GM19397 (cell line): ENCODE measurements around the gene ANGPTL1.

Source experiments
- ATAC-seq: cut with Tn5 transposase; IDR thresholded peaks from one replicate; pipeline ENCODE4 v1.9.1; 2021; ENCODE audit warnings: mild to moderate bottlenecking, moderate library complexity; ENCODE audit not compliant: unreplicated experiment

ANGPTL1 gene

GRCh38 chr1:178870944-178871343, at the start of gene ANGPTL1:
Gene ANGPTL1 (minus strand): TSS chr1:178871077. CDS start chr1:178865776, 5,301 bp downstream.
- ATAC-seq, result no peak

GRCh38 chr1:178919581-178919980, 48.7 kb upstream of the ANGPTL1 start:
- ATAC-seq, result no peak

- no peak for ATAC-seq
Measured at GRCh38 chr1:178918955-178919354, 48.1 kb upstream of the ANGPTL1 start.

GRCh38 chr1:178918308-178918707, 47.4 kb upstream of the ANGPTL1 start:
- no peak for ATAC-seq

- ATAC-seq, result no peak
Measured at GRCh38 chr1:178916448-178917174, 45.7 kb upstream of the ANGPTL1 start.

- ATAC-seq, result no peak
Measured at GRCh38 chr1:178912597-178912996, 41.7 kb upstream of the ANGPTL1 start.

- ATAC-seq, result no peak
Measured at GRCh38 chr1:178910023-178910422, 39.1 kb upstream of the ANGPTL1 start.

- ATAC-seq, result no peak
Measured at GRCh38 chr1:178908358-178908757, 37.5 kb upstream of the ANGPTL1 start.

GRCh38 chr1:178901482-178902125, 30.7 kb upstream of the ANGPTL1 start:
- no peak for ATAC-seq

GRCh38 chr1:178899402-178899801, 28.5 kb upstream of the ANGPTL1 start:
- no peak for ATAC-seq

GRCh38 chr1:178898401-178898800, 27.5 kb upstream of the ANGPTL1 start:
- no peak for ATAC-seq

- no peak for ATAC-seq
Measured at GRCh38 chr1:178895928-178896327, 25.1 kb upstream of the ANGPTL1 start.

- ATAC-seq, result no peak
Measured at GRCh38 chr1:178886551-178886950, 15.7 kb upstream of the ANGPTL1 start.

- no peak for ATAC-seq
Measured at GRCh38 chr1:178885869-178886268, 15.0 kb upstream of the ANGPTL1 start.

GRCh38 chr1:178881950-178882349, 11.1 kb upstream of the ANGPTL1 start:
- no peak for ATAC-seq

- ATAC-seq, result no peak
Measured at GRCh38 chr1:178877896-178878295, 7.0 kb upstream of the ANGPTL1 start.

- ATAC-seq, result no peak
Measured at GRCh38 chr1:178875936-178876335, 5.1 kb upstream of the ANGPTL1 start.

- ATAC-seq, result no peak
Measured at GRCh38 chr1:178874966-178875365, 4.1 kb upstream of the ANGPTL1 start.

- no peak for ATAC-seq
Measured at GRCh38 chr1:178871551-178872320, 859 bp upstream of the ANGPTL1 start.

- ATAC-seq, result no peak
Measured at GRCh38 chr1:178870221-178870620, 656 bp downstream of the ANGPTL1 start.

- no peak for ATAC-seq
Measured at GRCh38 chr1:178869119-178869697, 1.7 kb downstream of the ANGPTL1 start.
